H1 (cell line): ENCODE measurements around the gene BCAS1. TPM values are rescaled to one million over a fixed set of nuclear protein-coding genes. Genes with fewer than 3 reads are reported as not detected.

Experiments used
- EZH2 ChIP-seq: fragments of 200-600 bp; sonication (generic); IDR thresholded peaks from 2 replicates; pipeline ENCODE4 v1.7.1; 2012; ENCODE audit warnings: low read depth, mild to moderate bottlenecking, moderate library complexity, low read length, inconsistent platforms; ENCODE audit not compliant: severe bottlenecking
- GTF2F1 ChIP-seq: IDR thresholded peaks from 2 replicates; pipeline ENCODE4 v1.6.1; 2012; ENCODE audit warnings: low read depth, low read length, improper control_type of control experiment, borderline replicate concordance
- RBBP5 ChIP-seq: IDR thresholded peaks from 2 replicates; pipeline ENCODE4 v1.7.1; 2012; ENCODE audit warnings: low read depth, mild to moderate bottlenecking, inconsistent platforms, low read length, moderate library complexity, borderline replicate concordance
- polyA plus RNA-seq, 7 experiments: library from polyadenylated mRNA; depleted of rRNA in 3 of 7; stranded (reverse) in 5 of 7; unstranded in 2 of 7; fragments of >200 nt in 5 of 7; fragments of 200-250 nt in 2 of 7; gene quantifications; 1 replicate in 5 of 7; 2 replicates in 1 of 7; 4 replicates in 1 of 7; pipeline versions ENCODE4 v1.2.1 to v1.2.3, GENCODE V29; 2011 to 2013; ENCODE audit warnings: missing spikeins in 2 of 7, mixed read lengths in 2 of 7
- total RNA-seq: library from RNA; stranded (reverse); fragmentation: NEBNext Ultra II Directional; extraction: Animal tissue kit (Norgen Biotek cat#: 25700); gene quantifications from 2 replicates; pipeline ENCODE4 v1.2.1, GENCODE V29; 2021

The BCAS1 gene
- total and polyA plus RNA-seq, 2 of the 8 experiments (the other 6 are each of a cell fraction or from before 2014, with no cell fraction given) = 0.06 to 0.19 TPM

GRCh38 chr20:53920647-53921245 lies 149.6 kb downstream of the BCAS1 start (continued):
- TF ChIP-seq EZH2 = no peak
- no peak for TF ChIP-seq GTF2F1
- no peak for TF ChIP-seq RBBP5
